Ovary (tissue), 9 donors: ENCODE measurements around the gene SYT11. TPM values are rescaled to one million over a fixed set of nuclear protein-coding genes. Genes with fewer than 3 reads are reported as not detected.

Experiments
- DNase-seq, 5 donors: peaks; one replicate each; pipeline ENCODE4 v3.0.0-alpha.2; 2019 to 2020
- H3K27ac ChIP-seq, 2 donors: fragments of 200-600 bp; one replicate each; pipeline versions ENCODE4 v1.5.1 to v1.8.0; 2019 to 2022
- H3K27me3 ChIP-seq: fragments of 200-600 bp; one replicate; pipeline ENCODE4 v1.8.0; 2022
- H3K36me3 ChIP-seq: fragments of 200-600 bp; sonication (generic); one replicate; pipeline ENCODE4 v1.5.1; 2019
- H3K4me1 ChIP-seq: one replicate; pipeline ENCODE4 v1.8.1; 2013; ENCODE audit warnings: mild to moderate bottlenecking, moderate library complexity; ENCODE audit not compliant: insufficient read depth
- H3K4me3 ChIP-seq: fragments of 200-600 bp; sonication (generic); one replicate; pipeline ENCODE4 v1.5.1; 2017
- H3K9me3 ChIP-seq, 2 donors: fragments of 200-600 bp in 1 of 2; sonication (generic) in 1 of 2; one replicate each; pipeline versions ENCODE4 v1.5.1 to v1.8.1; 2013 to 2019; ENCODE audit warnings: mild to moderate bottlenecking in 1 of 2, moderate library complexity in 1 of 2
- CTCF ChIP-seq, 3 donors: fragments of 450-650 bp in 2 of 3; fragments of 200-600 bp in 1 of 3; IDR thresholded peaks; one replicate each; pipeline versions ENCODE4 v1.5.1 to v1.8.0; 2016 to 2022; ENCODE audit warnings: antibody characterized with exemption in 3 of 3, mild to moderate bottlenecking in 1 of 3
- EP300 ChIP-seq: sonication (generic); formaldehyde crosslinking; IDR thresholded peaks from one replicate; pipeline ENCODE4 v1.6.1; 2017; ENCODE audit warnings: antibody characterized with exemption
- POLR2A ChIP-seq: fragments of 450-650 bp; IDR thresholded peaks from one replicate; pipeline ENCODE4 v1.6.1; 2017; ENCODE audit warnings: antibody characterized with exemption, mild to moderate bottlenecking, moderate library complexity
- WGBS, 3 donors: extraction: QIAGEN DNeasy Blood & Tissue Kit in 1 of 3; methylation state at CpG; one replicate each; pipeline versions ENCODE4 v1.1.5 to v1.1.7; 2013 to 2017; 5-methylcytosine and 5-hydroxymethylcytosine counted together
- intact Hi-C, 4 donors: fragments of 100-400 bp; cut with DNase I; formaldehyde crosslinking; loops; one replicate each; pipeline versions ENCODE4 v1.11.0 to v1.15.1; 2022 to 2023
- polyA plus RNA-seq, 2 donors: library from polyadenylated mRNA; stranded (reverse); fragments of 200-250 nt in 1 of 2; fragments of 350-450 nt in 1 of 2; fragmentation: Illumina TruSeq in 1 of 2; extraction: RNeasy Lipid Tissue Mini Kit (QIAGEN cat#74804) in 1 of 2; gene quantifications; one replicate each; pipeline ENCODE4 v1.2.3, GENCODE V29; 2013 to 2014
- total RNA-seq, 7 donors: library from RNA; depleted of rRNA in 2 of 7; stranded (reverse); fragments of >200 nt in 2 of 7; fragmentation: NEBNext Ultra II Directional in 3 of 7; extraction: Animal tissue kit (Norgen Biotek cat#: 25700) in 3 of 7; gene quantifications; one replicate each; pipeline versions ENCODE4 v1.1.0 to v1.2.4, GENCODE V29; 2016 to 2023
- donor health status: DM: no; HTN: no; CAD: no; lungs with moderate emphysema.
- donor health status: DM: no; HTN: no; CAD: no.
- donor health status: Bipolar disorder and iron deficiency.
- donor health status: DM: yes; HTN: yes; CAD: no.
- donor health status: DM: no; HTN: no; CAD: no.
- donor health status: DM: yes; HTN: yes; CAD: no.

SYT11 gene
- total and polyA plus RNA-seq, 9 donors, result 10.1 to 48.9 (median 19.7) TPM

DNA sequence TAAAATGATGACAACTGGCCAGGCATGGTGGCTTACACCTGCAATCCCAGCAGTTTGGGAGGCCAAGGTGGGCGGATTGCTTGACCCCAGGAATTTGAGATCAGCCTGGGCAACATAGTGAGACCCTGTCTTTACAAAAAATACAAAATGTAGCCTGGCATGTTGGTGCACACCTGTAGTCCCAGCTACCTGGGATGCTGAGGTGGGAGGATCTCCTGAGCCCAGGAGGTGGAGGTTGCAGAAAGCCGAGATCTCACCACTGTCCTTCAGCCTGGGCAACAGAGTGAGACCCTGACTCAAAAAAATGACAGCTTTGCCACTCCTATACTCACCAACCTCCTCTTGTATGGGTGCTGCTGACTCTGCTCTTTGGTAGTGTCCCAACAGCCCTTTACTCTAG is 18.6 kb downstream of the SYT11 start:
- intact Hi-C loops, result no loop called here

GRCh38 chr1:155880251-155880650 is 20.9 kb downstream of the SYT11 start:
- no peaks in the 10 kb centered on the region for H3K9me3 ChIP-seq
- TF ChIP-seq EP300 (no peak), POLR2A (no peak), CTCF (IDR thresholded peaks at IDR 0.05) (no peak)
- H3K36me3 ChIP-seq, result no peaks in the 10 kb centered on the region
- H3K27ac ChIP-seq, result no peak overlapping the region
- H3K4me1 ChIP-seq, result peaks cover 6% of the 10 kb centered on the region
- no peaks in the 10 kb centered on the region for H3K27me3 ChIP-seq
- intact Hi-C loops, result no loop called here
- H3K4me3 ChIP-seq, result no peak overlapping the region
- 95 to 100% (median 97%) methylated on average over 2 of the region's 2 CpGs for WGBS, 3 donors
- DNase-seq, result no peak

More for the DNA sequence above, 18.6 kb downstream of the SYT11 start:
- Histone ChIP-seq H3K27ac (no peak overlapping the region), H3K27me3 (no peaks in the 10 kb centered on the region), H3K4me3 (no peak overlapping the region), H3K9me3 (no peaks in the 10 kb centered on the region), H3K36me3 (no peaks in the 10 kb centered on the region), H3K4me1 (no peaks in the 10 kb centered on the region)
- TF ChIP-seq CTCF (IDR thresholded peaks at IDR 0.05) (no peak), POLR2A (no peak), EP300 (no peak)
- DNase-seq, result no peak
- 98 to 100% (median 98%) methylated on average over 2 of the region's 2 CpGs for WGBS, 3 donors

GRCh38 chr1:155880950-155881349 is 21.6 kb downstream of the SYT11 start:
- WGBS, 3 donors, result 80 to 84% (median 84%) methylated on average over 6 of the region's 6 CpGs
- Histone ChIP-seq H3K9me3 (no peaks in the 10 kb centered on the region), H3K27me3 (no peaks in the 10 kb centered on the region), H3K4me3 (no peak overlapping the region), H3K36me3 (no peaks in the 10 kb centered on the region), H3K27ac (no peak overlapping the region), H3K4me1 (peaks cover 6% of the 10 kb centered on the region)
- intact Hi-C loops, result no loop called here
- TF ChIP-seq CTCF (IDR thresholded peaks at IDR 0.05) (no peak), EP300 (no peak), POLR2A (no peak)
- DNase-seq, result no peak

- intact Hi-C loops, result no loop called here
- H3K27ac ChIP-seq, result no peak overlapping the region
- H3K4me1 ChIP-seq, result peaks cover 6% of the 10 kb centered on the region
- H3K36me3 ChIP-seq, result no peaks in the 10 kb centered on the region
- H3K4me3 ChIP-seq, result no peak overlapping the region
- no peaks in the 10 kb centered on the region for H3K27me3 ChIP-seq
- DNase-seq, result no peak
- TF ChIP-seq CTCF (IDR thresholded peaks at IDR 0.05) (no peak), EP300 (no peak), POLR2A (no peak)
- H3K9me3 ChIP-seq, result no peaks in the 10 kb centered on the region
Measured at GRCh38 chr1:155882235-155882634, 22.9 kb downstream of the SYT11 start.

DNA sequence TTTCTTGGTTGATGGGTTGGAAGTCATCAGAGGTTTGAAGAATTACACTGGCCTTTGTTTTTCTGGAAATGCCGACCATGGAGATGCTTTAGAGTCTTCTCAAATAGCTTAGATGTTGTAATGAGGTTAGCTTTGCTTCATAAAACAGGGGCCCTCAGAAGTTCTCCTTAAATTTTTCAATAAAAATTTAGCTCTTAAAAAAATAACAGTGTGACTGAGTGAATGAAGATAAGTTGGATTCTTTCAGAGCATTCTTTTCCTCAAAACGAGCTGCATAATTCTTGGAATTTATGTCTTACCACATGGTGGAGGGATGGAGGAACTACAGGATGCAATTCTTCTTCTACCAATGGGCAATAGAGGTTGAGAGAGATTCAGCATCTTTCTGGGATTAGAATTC is 23.4 kb downstream of the SYT11 start:
- H3K4me1 ChIP-seq, result peaks cover 6% of the 10 kb centered on the region
- H3K27me3 ChIP-seq, result no peaks in the 10 kb centered on the region
- no peak overlapping the region for H3K4me3 ChIP-seq
- TF ChIP-seq CTCF (IDR thresholded peaks at IDR 0.05) (no peak), EP300 (no peak), POLR2A (no peak)
- intact Hi-C loops, result no loop called here
- no peaks in the 10 kb centered on the region for H3K36me3 ChIP-seq
- 52 to 54% (median 53%) methylated on average over 2 of the region's 2 CpGs for WGBS, 3 donors
- no peak for DNase-seq
- no peak overlapping the region for H3K27ac ChIP-seq
- H3K9me3 ChIP-seq, result no peaks in the 10 kb centered on the region
